GM21737 (cell line): ENCODE data around the gene TSNAXIP1.
A peak's percentile ranks its signal among the peaks of the same experiment; 100 is the strongest.

ENCODE experiments used
- ATAC-seq: cut with Tn5 transposase; IDR thresholded peaks from one replicate; pipeline ENCODE4 v1.9.1; 2021; ENCODE audit warnings: mild to moderate bottlenecking, moderate library complexity; ENCODE audit not compliant: unreplicated experiment

Gene TSNAXIP1

GRCh38 chr16:67781565-67781921 is 25.1 kb upstream of the TSNAXIP1 start:
- peak; percentile 54 for ATAC-seq

DNA sequence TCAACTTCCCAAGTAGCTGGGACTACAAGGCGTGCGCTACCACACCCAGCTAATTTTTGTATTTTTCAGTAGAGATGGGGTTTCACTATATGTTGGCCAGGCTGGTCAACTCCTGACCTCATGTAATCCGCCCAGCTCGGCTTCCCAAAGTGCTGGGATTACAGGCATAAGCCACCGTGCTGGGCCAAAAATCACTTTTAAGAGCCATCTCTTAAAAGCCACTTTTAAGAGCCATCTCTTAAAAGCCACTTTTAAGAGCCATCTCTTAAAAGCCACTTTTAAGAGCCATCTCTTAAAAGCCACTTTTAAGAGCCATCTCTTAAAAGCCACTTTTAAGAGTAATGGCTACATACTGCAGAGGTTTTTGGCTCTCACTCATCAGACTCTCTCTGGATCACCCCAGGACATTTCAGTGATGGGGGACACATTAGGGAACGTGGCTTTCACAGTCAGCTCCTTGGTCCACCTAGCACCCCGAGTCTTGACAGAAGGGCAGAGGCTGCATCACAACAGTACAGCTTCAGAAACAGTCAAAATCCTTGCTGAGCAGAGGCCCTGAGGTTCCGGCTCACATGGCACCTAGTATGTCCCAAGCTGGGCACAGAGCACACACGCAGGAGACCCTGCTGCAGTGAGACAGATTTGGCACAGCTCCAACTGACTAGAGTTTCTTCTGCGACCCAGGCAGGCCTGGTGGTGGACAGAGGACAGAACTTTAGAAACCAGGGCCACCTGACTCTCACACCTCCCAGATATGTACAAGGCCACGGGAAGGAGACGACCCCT is 23.9 kb upstream of the TSNAXIP1 start:
- ATAC-seq: no peak

DNA sequence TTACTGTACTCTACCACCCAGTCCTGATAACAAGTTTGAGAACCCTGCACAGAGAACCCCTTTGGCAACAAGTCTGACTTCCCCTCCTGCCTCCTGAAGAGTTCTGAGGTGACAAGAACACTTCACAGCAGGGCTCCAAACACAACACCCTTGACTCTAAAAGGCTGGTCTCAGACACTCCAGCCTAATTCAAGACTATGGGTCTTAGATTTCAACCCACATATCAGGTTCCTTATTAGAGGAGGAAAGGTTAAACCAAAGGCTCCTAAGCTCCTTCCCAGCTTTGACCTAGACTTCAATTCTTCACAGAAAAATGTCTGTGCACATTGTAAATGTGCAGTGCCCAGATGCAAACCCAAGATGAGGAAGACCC is 23.4 kb upstream of the TSNAXIP1 start:
- ATAC-seq: no peak

- no peak for ATAC-seq
Observed at GRCh38 chr16:67786491-67786890, 20.2 kb upstream of the TSNAXIP1 start.

GRCh38 chr16:67790071-67790470 is 16.6 kb upstream of the TSNAXIP1 start:
- no peak for ATAC-seq

- ATAC-seq: no peak
Observed at GRCh38 chr16:67796099-67796718, 10.5 kb upstream of the TSNAXIP1 start.

DNA sequence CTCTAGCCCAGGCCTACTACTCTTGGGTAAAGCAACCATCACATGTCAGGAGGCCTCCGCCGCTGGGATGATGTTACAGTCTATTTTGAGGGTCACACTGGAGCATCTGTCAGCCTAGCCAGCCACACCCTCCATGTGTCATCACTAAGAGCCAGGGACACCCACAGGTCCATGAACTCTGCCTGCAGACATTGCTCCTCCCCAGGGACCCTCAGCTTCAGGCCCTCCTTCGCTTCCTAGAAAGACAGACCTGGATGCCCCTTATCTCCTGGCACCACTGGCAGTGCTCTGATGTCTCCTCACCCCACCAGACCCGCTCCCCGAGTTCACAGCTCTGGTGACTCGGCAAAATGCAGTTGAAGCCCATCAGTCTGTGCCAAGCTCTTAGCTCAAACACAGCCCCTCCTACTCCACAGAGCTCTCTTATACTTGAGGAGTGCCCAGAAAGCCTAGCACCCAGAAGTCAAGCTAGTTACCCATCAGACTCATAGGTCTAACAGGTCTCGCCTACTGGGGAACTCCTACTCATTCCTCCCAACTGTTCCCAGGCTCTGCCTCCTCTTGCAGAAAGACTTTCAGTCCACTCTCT is 6.3 kb upstream of the TSNAXIP1 start:
- no peak for ATAC-seq

GRCh38 chr16:67801241-67801640 is 5.4 kb upstream of the TSNAXIP1 start:
- ATAC-seq: no peak

- ATAC-seq: no peak
Observed at GRCh38 chr16:67801883-67802282, 4.8 kb upstream of the TSNAXIP1 start.

- no peak for ATAC-seq
Observed at GRCh38 chr16:67803894-67804293, 2.8 kb upstream of the TSNAXIP1 start.

- no peak for ATAC-seq
Observed at GRCh38 chr16:67804853-67805542, 1.7 kb upstream of the TSNAXIP1 start.

DNA sequence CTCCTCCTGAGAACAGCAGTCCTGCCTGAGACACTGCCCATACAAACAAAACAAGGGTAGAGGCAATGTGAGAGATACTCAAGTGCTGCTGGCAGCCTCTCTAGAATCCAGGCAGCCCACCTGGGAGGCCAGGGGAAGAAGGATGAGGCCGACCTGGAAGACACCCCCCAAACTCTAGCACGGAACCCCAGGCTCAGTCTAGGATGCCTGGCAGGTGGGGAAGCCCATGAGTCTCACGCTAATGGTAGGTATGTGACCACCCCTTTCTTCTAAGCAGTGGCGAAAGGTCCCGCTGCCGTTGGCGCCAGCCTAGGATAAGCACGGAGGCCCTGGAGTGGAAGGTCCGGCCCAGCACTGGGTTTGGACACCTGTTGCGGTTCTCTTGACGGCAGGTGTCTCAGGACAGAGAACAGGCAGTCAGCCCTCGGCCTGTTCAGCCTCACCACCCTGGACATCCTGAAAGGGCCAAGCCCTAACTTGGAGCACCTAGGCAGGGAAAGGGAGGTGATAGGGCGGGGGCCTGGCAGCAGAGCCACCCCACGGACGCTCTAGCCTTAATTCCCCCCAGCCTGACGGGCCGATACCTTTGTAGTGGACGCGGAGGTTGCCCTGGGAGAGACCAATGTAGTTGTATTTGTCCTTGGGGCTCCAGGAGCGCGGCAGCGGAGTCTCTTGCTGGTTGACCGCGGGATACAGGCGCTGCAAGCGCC is 816 bp upstream of the TSNAXIP1 start:
- no peak for ATAC-seq

DNA sequence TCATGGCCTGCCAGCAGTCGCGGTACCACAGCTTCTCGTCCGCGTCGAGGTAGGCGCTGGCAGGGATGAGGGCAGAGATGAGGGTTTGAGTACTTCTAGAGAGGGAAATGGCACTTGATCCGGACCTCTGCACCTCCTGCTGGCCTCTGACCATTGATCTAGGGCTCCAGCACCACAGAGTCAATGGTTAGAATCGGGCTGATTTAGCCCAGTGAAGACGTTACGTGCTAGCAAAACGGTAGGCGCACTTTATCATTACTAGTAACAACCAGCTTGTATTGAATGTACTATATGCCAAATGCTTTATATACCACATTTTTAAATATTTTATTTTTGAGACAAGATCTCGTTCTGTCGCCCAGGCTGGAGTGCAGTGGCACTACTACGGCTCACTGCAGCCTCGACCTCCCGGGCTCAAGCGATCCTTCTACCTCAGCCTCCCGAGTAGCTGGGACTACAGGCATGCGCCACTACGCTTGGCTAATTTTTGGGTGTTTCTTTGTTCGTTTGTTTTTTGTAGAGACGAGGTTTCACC is 526 bp downstream of the TSNAXIP1 start:
- ATAC-seq: no peak

DNA sequence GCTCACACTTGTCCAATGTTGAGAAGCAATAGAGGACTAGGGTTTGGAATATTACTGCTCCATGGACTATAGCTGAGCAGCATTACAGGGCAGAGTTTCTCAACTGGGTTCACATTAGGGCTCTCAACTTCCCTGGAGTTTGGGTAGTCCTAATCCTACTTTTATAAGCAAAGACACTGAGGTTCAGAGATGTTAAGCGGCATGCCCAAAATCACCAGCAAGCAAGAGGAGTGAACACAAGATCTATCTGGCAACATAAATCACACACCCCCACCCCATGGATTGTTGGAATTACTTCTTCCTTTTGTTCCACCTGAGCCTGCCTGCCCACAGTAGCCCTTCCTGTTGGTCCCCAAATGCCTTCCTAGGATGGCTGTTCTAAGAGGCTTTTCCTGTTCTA is 5.2 kb downstream of the TSNAXIP1 start:
- ATAC-seq: no peak

DNA sequence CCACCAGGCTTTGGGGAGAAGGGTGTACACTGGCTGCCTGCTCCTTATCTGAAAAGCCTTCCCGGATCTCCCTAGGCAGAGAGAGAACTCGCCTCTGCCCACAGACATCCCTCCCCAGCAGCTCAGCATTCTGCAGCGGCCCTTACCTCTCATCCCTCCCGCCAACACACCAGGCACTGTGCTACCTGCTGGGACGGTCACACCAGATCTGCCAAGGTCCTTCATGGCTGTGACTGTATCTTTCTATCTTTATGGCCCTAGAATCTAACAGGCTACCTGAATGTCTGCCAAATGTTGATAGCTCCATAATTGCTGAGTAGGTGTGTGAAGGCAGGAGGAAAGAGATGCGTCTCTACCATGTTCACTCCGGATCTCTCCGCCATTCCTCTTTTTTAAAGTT is 7.9 kb downstream of the TSNAXIP1 start:
- ATAC-seq: no peak

DNA sequence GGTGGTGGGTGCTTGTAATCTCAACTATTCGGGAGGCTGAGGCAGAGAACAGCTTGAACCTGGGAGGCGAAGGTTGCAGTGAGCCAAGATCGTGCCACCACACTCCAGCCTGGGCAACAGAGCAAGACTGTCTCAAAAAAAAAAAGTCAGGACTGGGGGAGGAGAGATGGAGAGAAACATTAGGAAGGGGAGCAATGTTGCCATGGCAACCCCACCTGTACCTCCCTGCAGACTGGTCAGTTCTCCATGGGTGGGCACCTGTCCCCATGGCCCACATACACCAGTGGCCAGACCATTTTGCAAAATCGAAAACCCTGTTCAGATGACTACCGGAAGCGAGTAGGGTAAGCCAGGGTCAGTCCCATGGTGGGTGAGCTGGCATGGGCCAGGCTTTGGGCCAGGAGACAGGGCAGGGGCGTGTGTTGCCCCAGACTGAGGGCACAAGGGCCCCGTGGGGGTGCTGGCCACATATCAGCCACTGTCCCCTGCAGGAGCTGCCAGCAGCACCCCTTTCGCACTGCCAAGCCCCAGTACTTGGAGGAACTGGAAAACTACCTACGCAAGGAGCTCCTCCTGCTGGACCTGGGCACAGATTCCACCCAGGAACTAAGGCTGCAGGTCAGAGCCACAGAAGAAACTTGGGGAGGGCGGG is 14.0 kb downstream of the TSNAXIP1 start:
- ATAC-seq: no peak

DNA sequence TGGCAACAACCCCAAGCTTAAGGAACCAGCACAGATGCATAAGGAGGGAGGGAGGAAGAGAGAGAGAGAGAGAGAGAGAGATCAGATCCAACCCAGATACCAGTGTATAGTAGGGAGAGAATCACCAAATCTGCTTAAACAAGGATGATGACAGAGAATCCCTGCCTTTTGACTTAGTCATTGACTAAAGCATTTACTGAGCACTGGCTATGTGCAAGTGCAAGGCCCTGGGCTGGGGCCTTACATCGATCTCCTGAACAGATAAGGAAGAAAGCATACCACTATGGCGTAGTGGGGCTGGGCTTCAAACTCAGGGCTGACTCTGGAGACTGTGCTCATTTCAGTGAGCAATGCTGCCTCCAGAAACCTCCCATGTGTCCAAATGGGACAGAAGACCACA is 15.8 kb downstream of the TSNAXIP1 start:
- no peak for ATAC-seq

DNA sequence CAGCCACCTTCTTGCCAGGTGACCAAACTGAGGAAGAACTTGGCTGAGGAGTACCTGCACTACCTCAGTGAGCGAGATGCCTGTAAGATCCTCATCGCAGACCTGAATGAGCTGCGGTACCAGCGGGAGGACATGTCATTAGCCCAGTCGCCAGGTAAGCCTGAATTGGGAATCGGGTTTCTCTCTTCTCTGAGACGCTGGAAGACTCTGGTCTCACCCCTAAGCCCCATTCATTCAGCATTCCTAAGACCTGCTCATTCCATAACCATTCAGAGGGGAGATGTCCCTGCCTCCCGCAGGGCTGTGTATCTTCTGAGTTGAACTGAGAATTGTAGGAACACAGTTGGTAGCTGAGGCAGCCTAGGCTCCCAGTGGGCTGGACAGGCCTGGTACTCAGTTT is 18.4 kb downstream of the TSNAXIP1 start:
- no peak for ATAC-seq

GRCh38 chr16:67825906-67826305 is 19.2 kb downstream of the TSNAXIP1 start:
- no peak for ATAC-seq

DNA sequence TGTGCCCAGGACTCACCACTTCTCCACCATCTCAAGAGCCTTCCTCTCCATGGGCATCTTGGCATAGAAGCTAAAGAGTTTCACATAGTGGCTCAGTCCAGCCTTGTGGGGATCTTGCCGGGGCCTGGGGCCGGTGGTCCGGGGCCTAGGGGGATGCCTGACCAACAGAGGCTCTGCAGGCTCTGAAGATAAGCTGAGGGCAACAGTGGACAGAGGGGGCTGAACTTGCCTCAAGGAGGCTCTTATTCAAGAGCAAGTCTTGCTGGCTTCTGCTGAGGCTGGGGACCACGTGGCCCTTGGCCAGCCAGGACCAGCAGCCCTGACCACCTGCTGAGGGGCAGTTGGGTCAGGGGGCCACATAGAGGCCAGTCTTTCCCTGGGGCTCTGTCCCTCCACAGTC is 22.0 kb downstream of the TSNAXIP1 start:
- no peak for ATAC-seq
